K562 (cell line): Measurements from ENCODE around the gene ARHGAP28. TPM values are rescaled to one million over a fixed set of nuclear protein-coding genes. Genes with fewer than 3 reads are reported as not detected.
A peak's percentile ranks its signal among the peaks of the same experiment; 100 is the strongest.

Experiments used
- BRD4 ChIP-seq: fragments of 200-600 bp; sonication (generic); IDR thresholded peaks from 2 replicates; pipeline ENCODE4 v1.6.1; 2017; ENCODE audit warnings: inconsistent platforms
- E2F3 ChIP-seq: fragments of 250-450 bp; sonication (Bioruptor Pico); IDR thresholded peaks from 2 replicates; pipeline ENCODE4 v1.4.0; 2020; ENCODE audit warnings: mild to moderate bottlenecking
- JUN ChIP-seq, 2 experiments: sonication (generic) in 1 of 2; formaldehyde crosslinking in 1 of 2; IDR thresholded peaks; 2 replicates each; pipeline versions ENCODE4 v1.6.1 to v1.8.0; 2012 to 2022; ENCODE audit warnings: borderline replicate concordance in 2 of 2, mild to moderate bottlenecking in 2 of 2, improper control_type of control experiment in 1 of 2, low read depth in 1 of 2, low read length in 1 of 2, missing genetic modification reagents in 1 of 2
- MBD2 ChIP-seq: sonication (generic); IDR thresholded peaks from 2 replicates; pipeline ENCODE4 v1.6.1; 2016; ENCODE audit warnings: low read depth, borderline replicate concordance
- POLR2H ChIP-seq: IDR thresholded peaks from 2 replicates; pipeline ENCODE4 v1.6.1; 2016; ENCODE audit warnings: missing genetic modification characterization, low read depth, mild to moderate bottlenecking, control low read depth, missing compliant biosample characterization, moderate library complexity
- TRIM28 ChIP-seq: fragments of 450-650 bp; IDR thresholded peaks from 2 replicates; pipeline ENCODE4 v1.6.1; 2017
- ZBTB17 ChIP-seq: fragments of 450-650 bp; formaldehyde crosslinking; IDR thresholded peaks from 2 replicates; pipeline ENCODE4 v1.4.0; 2020; ENCODE audit warnings: mild to moderate bottlenecking
- ZNF699 ChIP-seq: fragments of 250-450 bp; sonication (Bioruptor Pico); IDR thresholded peaks from 2 replicates; pipeline ENCODE4 v1.8.0; 2021; ENCODE audit warnings: mild to moderate bottlenecking, moderate library complexity; ENCODE audit not compliant: insufficient replicate concordance
- polyA plus RNA-seq, 8 experiments: library from polyadenylated mRNA; depleted of rRNA in 4 of 8; stranded (reverse) in 5 of 8; unstranded in 3 of 8; fragments of >200 nt; fragmentation: Nextera tagmentation in 2 of 8; fragmentation: Illumina TruSeq in 1 of 8; extraction: Ambion mirVana in 2 of 8; extraction: Trizol in 1 of 8; gene quantifications; 2 replicates each; pipeline versions ENCODE4 v1.2.1 to v1.2.3, GENCODE V29; 2011 to 2014; ENCODE audit warnings: inconsistent platforms in 1 of 8, missing spikeins in 1 of 8
- total RNA-seq, 7 experiments: library from RNA; depleted of rRNA in 6 of 7; stranded (reverse); fragments of >200 nt in 6 of 7; fragmentation: Illumina TruSeq in 2 of 7; extraction: Trizol in 2 of 7; gene quantifications; 2 replicates each; pipeline versions ENCODE4 v1.2.1 to v1.2.3, GENCODE V29; 2011 to 2021; ENCODE audit warnings: low replicate concordance in 1 of 7
- TF ChIP-seq, protein P1 (sequence below): sonication (generic); formaldehyde crosslinking; IDR thresholded peaks from 2 replicates; pipeline ENCODE4 v1.8.0; 2022; ENCODE audit warnings: mild to moderate bottlenecking, missing genetic modification reagents
- TF ChIP-seq, protein P2 (sequence below): fragments of 200-800 bp; sonication (Bioruptor generic); IDR thresholded peaks from 2 replicates; pipeline ENCODE4 v1.6.1; 2017; ENCODE audit warnings: missing genetic modification characterization, missing compliant biosample characterization
- TF ChIP-seq, protein P3 (sequence below): sonication (generic); formaldehyde crosslinking; IDR thresholded peaks from 2 replicates; pipeline ENCODE4 v1.8.0; 2022; ENCODE audit warnings: mild to moderate bottlenecking, missing genetic modification reagents
- TF ChIP-seq, protein P4 (sequence below), 2 experiments: fragments of 150-350 bp in 1 of 2; IDR thresholded peaks; 2 replicates each; pipeline ENCODE4 v1.6.1; 2012 to 2016; ENCODE audit warnings: low read depth in 2 of 2, low read length in 2 of 2, mild to moderate bottlenecking in 1 of 2, moderate library complexity in 1 of 2
- TF ChIP-seq, protein P5 (sequence below): fragments of 250-450 bp; sonication (Bioruptor Pico); IDR thresholded peaks from 2 replicates; pipeline ENCODE4 v1.8.0; 2021; ENCODE audit warnings: moderate library complexity, mild to moderate bottlenecking, inconsistent platforms

Gene ARHGAP28
- total and polyA plus RNA-seq, 9 of the 15 experiments (the other 6 are each of a cell fraction or from before 2014, with no cell fraction given): 0.93 to 5.9 (median 5.0) TPM

DNA sequence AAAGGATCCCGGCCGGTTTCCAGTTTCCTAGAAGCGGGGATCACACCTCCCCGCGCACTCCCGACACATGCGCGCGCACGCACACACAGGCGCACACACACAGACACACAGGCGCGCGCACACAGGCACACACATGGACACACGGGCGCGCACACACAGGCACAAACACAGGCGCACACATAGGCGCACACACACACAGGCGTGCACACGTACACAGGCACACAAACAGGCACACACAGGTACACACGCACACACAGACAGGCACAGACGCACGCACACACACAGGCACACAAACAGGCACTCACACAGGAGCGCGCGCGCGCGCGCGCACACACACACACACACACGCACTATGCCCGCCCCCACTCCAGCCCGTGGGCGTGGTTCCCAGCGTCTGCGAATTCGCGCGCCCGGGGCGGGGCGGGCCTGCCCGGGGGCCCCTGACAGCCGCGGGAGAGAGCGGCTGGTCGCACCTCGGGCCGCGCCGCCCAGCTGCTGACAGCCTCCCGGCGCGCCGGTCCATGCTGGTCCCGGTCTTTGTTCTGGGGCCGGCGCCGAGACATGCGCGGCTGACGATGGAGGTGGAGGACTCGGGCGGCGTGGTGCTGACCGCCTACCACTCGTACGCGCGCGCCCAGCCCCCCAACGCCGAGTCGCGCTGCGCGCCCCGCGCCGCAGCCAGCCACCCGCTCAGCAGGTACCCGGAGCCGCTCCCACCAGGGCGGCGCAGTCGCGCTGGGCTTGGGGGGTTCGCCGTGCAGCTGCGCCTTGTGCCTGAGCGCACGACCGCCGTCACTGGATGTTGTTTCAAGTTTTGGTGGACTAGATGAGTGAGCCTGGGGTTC, at the start of gene ARHGAP28 (continued):
- TF ChIP-seq, protein P1, sequence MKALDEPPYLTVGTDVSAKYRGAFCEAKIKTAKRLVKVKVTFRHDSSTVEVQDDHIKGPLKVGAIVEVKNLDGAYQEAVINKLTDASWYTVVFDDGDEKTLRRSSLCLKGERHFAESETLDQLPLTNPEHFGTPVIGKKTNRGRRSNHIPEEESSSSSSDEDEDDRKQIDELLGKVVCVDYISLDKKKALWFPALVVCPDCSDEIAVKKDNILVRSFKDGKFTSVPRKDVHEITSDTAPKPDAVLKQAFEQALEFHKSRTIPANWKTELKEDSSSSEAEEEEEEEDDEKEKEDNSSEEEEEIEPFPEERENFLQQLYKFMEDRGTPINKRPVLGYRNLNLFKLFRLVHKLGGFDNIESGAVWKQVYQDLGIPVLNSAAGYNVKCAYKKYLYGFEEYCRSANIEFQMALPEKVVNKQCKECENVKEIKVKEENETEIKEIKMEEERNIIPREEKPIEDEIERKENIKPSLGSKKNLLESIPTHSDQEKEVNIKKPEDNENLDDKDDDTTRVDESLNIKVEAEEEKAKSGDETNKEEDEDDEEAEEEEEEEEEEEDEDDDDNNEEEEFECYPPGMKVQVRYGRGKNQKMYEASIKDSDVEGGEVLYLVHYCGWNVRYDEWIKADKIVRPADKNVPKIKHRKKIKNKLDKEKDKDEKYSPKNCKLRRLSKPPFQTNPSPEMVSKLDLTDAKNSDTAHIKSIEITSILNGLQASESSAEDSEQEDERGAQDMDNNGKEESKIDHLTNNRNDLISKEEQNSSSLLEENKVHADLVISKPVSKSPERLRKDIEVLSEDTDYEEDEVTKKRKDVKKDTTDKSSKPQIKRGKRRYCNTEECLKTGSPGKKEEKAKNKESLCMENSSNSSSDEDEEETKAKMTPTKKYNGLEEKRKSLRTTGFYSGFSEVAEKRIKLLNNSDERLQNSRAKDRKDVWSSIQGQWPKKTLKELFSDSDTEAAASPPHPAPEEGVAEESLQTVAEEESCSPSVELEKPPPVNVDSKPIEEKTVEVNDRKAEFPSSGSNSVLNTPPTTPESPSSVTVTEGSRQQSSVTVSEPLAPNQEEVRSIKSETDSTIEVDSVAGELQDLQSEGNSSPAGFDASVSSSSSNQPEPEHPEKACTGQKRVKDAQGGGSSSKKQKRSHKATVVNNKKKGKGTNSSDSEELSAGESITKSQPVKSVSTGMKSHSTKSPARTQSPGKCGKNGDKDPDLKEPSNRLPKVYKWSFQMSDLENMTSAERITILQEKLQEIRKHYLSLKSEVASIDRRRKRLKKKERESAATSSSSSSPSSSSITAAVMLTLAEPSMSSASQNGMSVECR: peak; percentile 88
- no peak for TF ChIP-seq TRIM28
- no peak for TF ChIP-seq POLR2H (tag)
- peak; percentile 47; the same call in 1 of the 2 replicates for TF ChIP-seq MBD2
- TF ChIP-seq, protein P2, sequence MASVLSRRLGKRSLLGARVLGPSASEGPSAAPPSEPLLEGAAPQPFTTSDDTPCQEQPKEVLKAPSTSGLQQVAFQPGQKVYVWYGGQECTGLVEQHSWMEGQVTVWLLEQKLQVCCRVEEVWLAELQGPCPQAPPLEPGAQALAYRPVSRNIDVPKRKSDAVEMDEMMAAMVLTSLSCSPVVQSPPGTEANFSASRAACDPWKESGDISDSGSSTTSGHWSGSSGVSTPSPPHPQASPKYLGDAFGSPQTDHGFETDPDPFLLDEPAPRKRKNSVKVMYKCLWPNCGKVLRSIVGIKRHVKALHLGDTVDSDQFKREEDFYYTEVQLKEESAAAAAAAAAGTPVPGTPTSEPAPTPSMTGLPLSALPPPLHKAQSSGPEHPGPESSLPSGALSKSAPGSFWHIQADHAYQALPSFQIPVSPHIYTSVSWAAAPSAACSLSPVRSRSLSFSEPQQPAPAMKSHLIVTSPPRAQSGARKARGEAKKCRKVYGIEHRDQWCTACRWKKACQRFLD (CRISPR knock-in tag): peak; percentile 47; the same call in 1 of the 2 replicates
- no peak for TF ChIP-seq BRD4
- no peak for TF ChIP-seq ZNF699 (CRISPR knock-in tag)
- TF ChIP-seq, protein P3, sequence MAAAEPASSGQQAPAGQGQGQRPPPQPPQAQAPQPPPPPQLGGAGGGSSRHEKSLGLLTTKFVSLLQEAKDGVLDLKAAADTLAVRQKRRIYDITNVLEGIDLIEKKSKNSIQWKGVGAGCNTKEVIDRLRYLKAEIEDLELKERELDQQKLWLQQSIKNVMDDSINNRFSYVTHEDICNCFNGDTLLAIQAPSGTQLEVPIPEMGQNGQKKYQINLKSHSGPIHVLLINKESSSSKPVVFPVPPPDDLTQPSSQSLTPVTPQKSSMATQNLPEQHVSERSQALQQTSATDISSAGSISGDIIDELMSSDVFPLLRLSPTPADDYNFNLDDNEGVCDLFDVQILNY (CRISPR knock-in tag): no peak
- TF ChIP-seq JUN (IDR thresholded peaks at IDR 0.05; ENCODE audit: borderline replicate concordance, low read depth, low read length): 0 out of 2 replicates have a peak, but pooled peaks have one; percentile 37
- TF ChIP-seq JUN (CRISPR knock-in tag; IDR thresholded peaks at IDR 0.05; ENCODE audit: borderline replicate concordance): no peak
- 0 out of 2 replicates have a peak, but pooled peaks have one; percentile 63 for TF ChIP-seq E2F3 (CRISPR knock-in tag)
- TF ChIP-seq, protein P4, sequence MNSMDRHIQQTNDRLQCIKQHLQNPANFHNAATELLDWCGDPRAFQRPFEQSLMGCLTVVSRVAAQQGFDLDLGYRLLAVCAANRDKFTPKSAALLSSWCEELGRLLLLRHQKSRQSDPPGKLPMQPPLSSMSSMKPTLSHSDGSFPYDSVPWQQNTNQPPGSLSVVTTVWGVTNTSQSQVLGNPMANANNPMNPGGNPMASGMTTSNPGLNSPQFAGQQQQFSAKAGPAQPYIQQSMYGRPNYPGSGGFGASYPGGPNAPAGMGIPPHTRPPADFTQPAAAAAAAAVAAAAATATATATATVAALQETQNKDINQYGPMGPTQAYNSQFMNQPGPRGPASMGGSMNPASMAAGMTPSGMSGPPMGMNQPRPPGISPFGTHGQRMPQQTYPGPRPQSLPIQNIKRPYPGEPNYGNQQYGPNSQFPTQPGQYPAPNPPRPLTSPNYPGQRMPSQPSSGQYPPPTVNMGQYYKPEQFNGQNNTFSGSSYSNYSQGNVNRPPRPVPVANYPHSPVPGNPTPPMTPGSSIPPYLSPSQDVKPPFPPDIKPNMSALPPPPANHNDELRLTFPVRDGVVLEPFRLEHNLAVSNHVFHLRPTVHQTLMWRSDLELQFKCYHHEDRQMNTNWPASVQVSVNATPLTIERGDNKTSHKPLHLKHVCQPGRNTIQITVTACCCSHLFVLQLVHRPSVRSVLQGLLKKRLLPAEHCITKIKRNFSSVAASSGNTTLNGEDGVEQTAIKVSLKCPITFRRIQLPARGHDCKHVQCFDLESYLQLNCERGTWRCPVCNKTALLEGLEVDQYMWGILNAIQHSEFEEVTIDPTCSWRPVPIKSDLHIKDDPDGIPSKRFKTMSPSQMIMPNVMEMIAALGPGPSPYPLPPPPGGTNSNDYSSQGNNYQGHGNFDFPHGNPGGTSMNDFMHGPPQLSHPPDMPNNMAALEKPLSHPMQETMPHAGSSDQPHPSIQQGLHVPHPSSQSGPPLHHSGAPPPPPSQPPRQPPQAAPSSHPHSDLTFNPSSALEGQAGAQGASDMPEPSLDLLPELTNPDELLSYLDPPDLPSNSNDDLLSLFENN (IDR thresholded peaks at IDR 0.05; ENCODE audit: low read depth in 2 of 2, low read length in 2 of 2): peak in 1 of 2 experiments; percentile 25; a peak in 1 of 4 replicates
- TF ChIP-seq, protein P5, sequence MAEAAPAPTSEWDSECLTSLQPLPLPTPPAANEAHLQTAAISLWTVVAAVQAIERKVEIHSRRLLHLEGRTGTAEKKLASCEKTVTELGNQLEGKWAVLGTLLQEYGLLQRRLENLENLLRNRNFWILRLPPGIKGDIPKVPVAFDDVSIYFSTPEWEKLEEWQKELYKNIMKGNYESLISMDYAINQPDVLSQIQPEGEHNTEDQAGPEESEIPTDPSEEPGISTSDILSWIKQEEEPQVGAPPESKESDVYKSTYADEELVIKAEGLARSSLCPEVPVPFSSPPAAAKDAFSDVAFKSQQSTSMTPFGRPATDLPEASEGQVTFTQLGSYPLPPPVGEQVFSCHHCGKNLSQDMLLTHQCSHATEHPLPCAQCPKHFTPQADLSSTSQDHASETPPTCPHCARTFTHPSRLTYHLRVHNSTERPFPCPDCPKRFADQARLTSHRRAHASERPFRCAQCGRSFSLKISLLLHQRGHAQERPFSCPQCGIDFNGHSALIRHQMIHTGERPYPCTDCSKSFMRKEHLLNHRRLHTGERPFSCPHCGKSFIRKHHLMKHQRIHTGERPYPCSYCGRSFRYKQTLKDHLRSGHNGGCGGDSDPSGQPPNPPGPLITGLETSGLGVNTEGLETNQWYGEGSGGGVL (CRISPR knock-in tag): no peak
- TF ChIP-seq ZBTB17 (CRISPR knock-in tag): no peak; the same call in 1 of the 2 replicates
